K562 (cell line): ENCODE measurements around the gene HNRNPU. TPM values are rescaled to one million over a fixed set of nuclear protein-coding genes. Genes with fewer than 3 reads are reported as not detected.

Source experiments
- BCL6 ChIP-seq: fragments of 250-450 bp; sonication (Bioruptor Pico); IDR thresholded peaks from 2 replicates; pipeline ENCODE4 v1.4.0; 2020
- CAMTA2 ChIP-seq: fragments of 250-450 bp; sonication (Bioruptor Pico); conservative IDR thresholded peaks from 2 replicates; pipeline ENCODE4 v1.5.1; 2022
- CREB1 ChIP-seq, 2 experiments: sonication (generic) in 1 of 2; formaldehyde crosslinking in 1 of 2; IDR thresholded peaks; 2 replicates each; pipeline versions ENCODE4 v1.6.1 to v1.8.0; 2012 to 2022; ENCODE audit warnings: inconsistent platforms in 1 of 2, mild to moderate bottlenecking in 1 of 2, missing genetic modification reagents in 1 of 2, moderate library complexity in 1 of 2
- E4F1 ChIP-seq: fragments of 250-450 bp; sonication (Bioruptor Pico); IDR thresholded peaks from 2 replicates; pipeline ENCODE4 v1.5.0; 2021; ENCODE audit warnings: mild to moderate bottlenecking, borderline replicate concordance
- ELK3 ChIP-seq: fragments of 450-650 bp; formaldehyde crosslinking; IDR thresholded peaks from 2 replicates; pipeline ENCODE4 v1.4.0; 2020; ENCODE audit warnings: mild to moderate bottlenecking
- EZH2 ChIP-seq: IDR thresholded peaks from 2 replicates; pipeline ENCODE4 v1.6.1; 2012; ENCODE audit warnings: low read depth, mild to moderate bottlenecking, inconsistent platforms, low read length, borderline replicate concordance
- GABPA ChIP-seq: fragments of 200-800 bp; sonication (Bioruptor generic); conservative IDR thresholded peaks from 2 replicates; pipeline ENCODE4 v1.6.1; 2016; ENCODE audit warnings: low read depth, missing genetic modification characterization, missing compliant biosample characterization
- HSF4 ChIP-seq: fragments of 250-450 bp; sonication (Bioruptor Pico); IDR thresholded peaks from 2 replicates; pipeline ENCODE4 v2.1.2; 2022; ENCODE audit warnings: mild to moderate bottlenecking, moderate library complexity, borderline replicate concordance
- MTF1 ChIP-seq: fragments of 250-450 bp; sonication (Bioruptor Pico); IDR thresholded peaks from 2 replicates; pipeline ENCODE4 v1.9.0; 2021; ENCODE audit warnings: moderate library complexity, mild to moderate bottlenecking, inconsistent platforms, borderline replicate concordance
- POLR2H ChIP-seq: IDR thresholded peaks from 2 replicates; pipeline ENCODE4 v1.6.1; 2016; ENCODE audit warnings: missing genetic modification characterization, low read depth, mild to moderate bottlenecking, control low read depth, missing compliant biosample characterization, moderate library complexity
- SREBF1 ChIP-seq: fragments of 150-350 bp; IDR thresholded peaks from 2 replicates; pipeline ENCODE4 v1.6.1; 2014; ENCODE audit warnings: antibody characterized with exemption, low read depth, low read length, borderline replicate concordance
- TFAM ChIP-seq: fragments of 250-450 bp; sonication (Bioruptor Pico); conservative IDR thresholded peaks from 2 replicates; pipeline ENCODE4 v1.5.0; 2021; ENCODE audit warnings: mild to moderate bottlenecking, moderate library complexity
- TGIF2 ChIP-seq: sonication (generic); formaldehyde crosslinking; IDR thresholded peaks from 2 replicates; pipeline ENCODE4 v1.8.1; 2022; ENCODE audit warnings: mild to moderate bottlenecking, missing genetic modification reagents, moderate library complexity
- THAP12 ChIP-seq: fragments of 250-450 bp; sonication (Bioruptor Pico); IDR thresholded peaks from 2 replicates; pipeline ENCODE4 v1.9.0; 2021; ENCODE audit warnings: mild to moderate bottlenecking, inconsistent platforms
- WHSC1 ChIP-seq: IDR thresholded peaks from one replicate; pipeline ENCODE4 v1.6.1; 2012; ENCODE audit warnings: low read length, control low read depth, inconsistent platforms
- YY1 ChIP-seq, 3 experiments: IDR thresholded peaks; 2 replicates each; pipeline ENCODE4 v1.6.1; 2011; ENCODE audit warnings: low read length in 2 of 3, mild to moderate bottlenecking in 2 of 3, moderate library complexity in 2 of 3, borderline replicate concordance in 1 of 3, control low read depth in 1 of 3, low read depth in 1 of 3; ENCODE audit not compliant: insufficient read depth in 3 of 3, insufficient replicate concordance in 2 of 3, control insufficient read depth in 1 of 3, insufficient read length in 1 of 3; ENCODE audit errors: extremely low read depth in 1 of 3
- ZKSCAN3 ChIP-seq: fragments of 250-450 bp; sonication (Bioruptor Pico); IDR thresholded peaks from 2 replicates; pipeline ENCODE4 v1.4.0; 2020
- ZNF134 ChIP-seq: fragments of 250-450 bp; sonication (Bioruptor Pico); conservative IDR thresholded peaks from 2 replicates; pipeline ENCODE4 v1.4.0; 2020
- ZNF274 ChIP-seq: IDR thresholded peaks from 2 replicates; pipeline ENCODE4 v1.6.1; 2011; ENCODE audit warnings: low read depth, mild to moderate bottlenecking, low read length, moderate library complexity, borderline replicate concordance
- ZNF444 ChIP-seq: fragments of 250-450 bp; sonication (Bioruptor Pico); IDR thresholded peaks from 2 replicates; pipeline ENCODE4 v1.4.0; 2020; ENCODE audit warnings: mild to moderate bottlenecking, moderate library complexity
- ZNF699 ChIP-seq: fragments of 250-450 bp; sonication (Bioruptor Pico); IDR thresholded peaks from 2 replicates; pipeline ENCODE4 v1.8.0; 2021; ENCODE audit warnings: mild to moderate bottlenecking, moderate library complexity; ENCODE audit not compliant: insufficient replicate concordance
- polyA plus RNA-seq, 8 experiments: library from polyadenylated mRNA; depleted of rRNA in 4 of 8; stranded (reverse) in 5 of 8; unstranded in 3 of 8; fragments of >200 nt; fragmentation: Nextera tagmentation in 2 of 8; fragmentation: Illumina TruSeq in 1 of 8; extraction: Ambion mirVana in 2 of 8; extraction: Trizol in 1 of 8; gene quantifications; 2 replicates each; pipeline versions ENCODE4 v1.2.1 to v1.2.3, GENCODE V29; 2011 to 2014; ENCODE audit warnings: inconsistent platforms in 1 of 8, missing spikeins in 1 of 8
- total RNA-seq, 7 experiments: library from RNA; depleted of rRNA in 6 of 7; stranded (reverse); fragments of >200 nt in 6 of 7; fragmentation: Illumina TruSeq in 2 of 7; extraction: Trizol in 2 of 7; gene quantifications; 2 replicates each; pipeline versions ENCODE4 v1.2.1 to v1.2.3, GENCODE V29; 2011 to 2021; ENCODE audit warnings: low replicate concordance in 1 of 7

HNRNPU gene
- total and polyA plus RNA-seq, 9 of the 15 experiments (the other 6 are each of a cell fraction or from before 2014, with no cell fraction given), result 159 to 777 (median 577) TPM

DNA sequence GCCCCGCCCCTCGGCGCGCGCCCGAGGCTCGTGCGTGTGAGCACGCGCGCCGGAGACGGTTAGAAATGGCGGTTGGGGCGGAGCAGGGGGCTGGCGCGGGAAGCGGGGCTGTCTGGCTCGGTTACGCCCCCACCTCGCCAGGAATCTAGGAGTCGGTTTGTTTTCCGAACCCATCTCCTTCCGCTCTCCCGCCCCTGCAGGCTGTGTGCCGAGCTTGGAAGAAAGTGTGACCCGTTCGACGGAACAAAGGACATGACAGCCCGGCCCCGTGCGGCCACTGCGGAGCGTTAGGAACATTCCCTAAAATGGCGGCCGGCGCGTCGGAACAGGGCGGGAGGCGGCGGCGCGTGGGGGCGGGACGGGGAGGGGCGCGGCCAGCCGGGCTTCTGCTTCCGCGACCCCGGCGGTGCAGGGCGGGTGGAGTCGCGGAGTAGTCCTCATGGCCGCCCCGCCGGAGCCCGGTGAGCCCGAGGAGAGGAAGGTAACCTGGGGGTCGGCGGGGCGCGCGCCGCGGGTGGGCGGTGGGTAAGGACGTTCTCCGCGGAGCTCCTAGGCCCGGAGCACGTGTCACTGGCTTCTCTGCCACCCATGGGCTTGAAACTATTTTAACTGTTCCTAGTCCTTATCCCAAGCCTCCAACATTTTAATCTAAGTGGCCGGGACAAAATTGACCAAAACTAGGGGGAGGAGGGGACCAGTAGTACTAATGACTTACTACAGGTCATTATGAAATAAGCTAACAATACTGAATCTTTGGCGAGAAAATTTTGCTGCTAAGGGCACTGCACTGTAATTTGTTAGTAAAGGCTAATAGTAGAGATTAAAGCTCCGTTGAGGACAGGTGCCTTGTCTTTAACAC is 28.8 kb downstream of the HNRNPU start, which contains the start of gene COX20 (continued):
- TF ChIP-seq ZNF699 (CRISPR knock-in tag) (no peak), TFAM (CRISPR knock-in tag) (no peak), MTF1 (CRISPR knock-in tag) (no peak), THAP12 (CRISPR knock-in tag) (peak; percentile 84), YY1 (IDR thresholded peaks at IDR 0.05; ENCODE audit: borderline replicate concordance in 1 of 3, control insufficient read depth in 1 of 3, extremely low read depth in 1 of 3, insufficient read depth in 3 of 3, insufficient read length in 1 of 3, insufficient replicate concordance in 2 of 3, low read depth in 1 of 3, low read length in 2 of 3) (peak; percentile 69 to 95 (median 90)), ELK3 (CRISPR knock-in tag) (0 out of 2 replicates have a peak, but pooled peaks have one; percentile 8), GABPA (tag) (peak; percentile 74), ZNF444 (CRISPR knock-in tag) (0 out of 2 replicates have a peak, but pooled peaks have one; percentile 13), ZNF134 (no peak), SREBF1 (no peak), HSF4 (no peak), TGIF2 (no peak), ZKSCAN3 (CRISPR knock-in tag) (no peak), E4F1 (CRISPR knock-in tag) (no peak), WHSC1 (no peak), CREB1 (IDR thresholded peaks at IDR 0.05) (no peak; the same call in 1 of the 2 replicates), CREB1 (CRISPR knock-in tag; IDR thresholded peaks at IDR 0.05) (no peak), BCL6 (CRISPR knock-in tag) (0 out of 2 replicates have a peak, but pooled peaks have one; percentile 13), CAMTA2 (CRISPR knock-in tag) (0 out of 2 replicates have a peak, but pooled peaks have one; percentile 38), POLR2H (peak; percentile 92), EZH2 (no peak), ZNF274 (no peak)
